OCI-M2 (cell line): Measurements from ENCODE around the gene AKIP1.
"Not testable (repeated sequence)": the region's sequence is repeated elsewhere in the genome, so short reads cannot be mapped to it uniquely, and the experiment has no call there.

Source experiments
- DNase-seq: peaks from one replicate; lab custom pipeline; 2025; ENCODE audit not compliant: unreplicated experiment; lab: John Stamatoyannopoulos, UW

The AKIP1 gene, protein sequence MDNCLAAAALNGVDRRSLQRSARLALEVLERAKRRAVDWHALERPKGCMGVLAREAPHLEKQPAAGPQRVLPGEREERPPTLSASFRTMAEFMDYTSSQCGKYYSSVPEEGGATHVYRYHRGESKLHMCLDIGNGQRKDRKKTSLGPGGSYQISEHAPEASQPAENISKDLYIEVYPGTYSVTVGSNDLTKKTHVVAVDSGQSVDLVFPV

DNA sequence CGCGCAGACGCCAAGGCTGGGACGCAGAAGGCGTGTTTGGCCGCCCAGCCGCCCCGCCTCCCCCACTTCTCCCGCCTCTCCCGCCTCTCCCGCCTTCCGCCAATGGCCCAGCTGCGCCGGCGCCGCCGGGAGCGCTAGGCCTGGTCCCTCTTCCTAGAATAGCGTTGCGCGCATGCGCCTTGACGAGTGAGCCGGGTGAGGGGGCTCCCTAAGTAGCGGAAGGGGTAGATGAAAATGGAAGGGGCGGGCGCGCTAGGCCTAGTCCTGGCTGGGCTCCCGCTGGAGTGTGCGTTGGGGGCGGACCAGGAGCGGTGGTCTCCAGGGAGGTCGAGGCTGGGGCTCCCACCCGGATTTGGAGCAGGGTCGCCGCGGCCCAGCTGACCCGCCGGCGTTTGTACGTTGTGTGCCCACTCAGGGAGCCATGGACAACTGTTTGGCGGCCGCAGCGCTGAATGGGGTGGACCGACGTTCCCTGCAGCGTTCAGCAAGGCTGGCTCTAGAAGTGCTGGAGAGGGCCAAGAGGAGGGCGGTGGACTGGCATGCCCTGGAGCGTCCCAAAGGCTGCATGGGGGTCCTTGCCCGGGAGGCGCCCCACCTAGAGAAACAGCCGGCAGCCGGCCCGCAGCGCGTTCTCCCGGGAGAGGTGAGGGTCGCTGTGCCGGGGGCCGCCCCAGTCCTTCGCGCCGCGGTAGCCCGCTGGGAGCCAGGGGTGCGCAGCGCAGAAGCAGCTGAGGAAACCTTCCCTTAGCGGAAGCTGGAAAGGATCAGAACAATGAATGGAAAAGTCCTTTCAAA lies at the start of gene AKIP1:
Gene AKIP1 (plus strand): TSS at position 161 of the 795 bp plus-strand sequence. CDS start 261 bp downstream, at position 422.
- no peak for DNase-seq

DNA sequence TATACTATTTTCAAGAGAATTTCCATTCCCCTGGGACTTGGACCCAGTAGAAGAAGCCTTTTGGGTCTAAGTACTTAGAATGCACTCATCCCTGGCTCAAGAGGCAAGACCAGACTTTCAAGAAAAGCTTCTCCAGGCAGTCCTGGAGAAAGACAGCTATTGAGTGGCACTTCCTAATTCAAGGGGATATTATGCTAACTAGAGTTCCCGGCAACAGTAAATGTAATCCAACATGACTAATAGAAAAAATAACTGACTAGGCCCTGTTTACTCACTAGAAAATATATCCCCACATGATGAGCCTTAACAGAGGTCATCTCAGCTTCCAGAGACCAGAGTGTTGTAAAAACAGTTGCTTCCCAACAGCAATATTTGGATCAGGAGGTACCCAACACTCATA lies 47.2 kb upstream of the AKIP1 start:
- DNase-seq, result no peak

- DNase-seq, result no peak
Observed at GRCh38 chr11:8865304-8865703, 45.7 kb upstream of the AKIP1 start.

DNA sequence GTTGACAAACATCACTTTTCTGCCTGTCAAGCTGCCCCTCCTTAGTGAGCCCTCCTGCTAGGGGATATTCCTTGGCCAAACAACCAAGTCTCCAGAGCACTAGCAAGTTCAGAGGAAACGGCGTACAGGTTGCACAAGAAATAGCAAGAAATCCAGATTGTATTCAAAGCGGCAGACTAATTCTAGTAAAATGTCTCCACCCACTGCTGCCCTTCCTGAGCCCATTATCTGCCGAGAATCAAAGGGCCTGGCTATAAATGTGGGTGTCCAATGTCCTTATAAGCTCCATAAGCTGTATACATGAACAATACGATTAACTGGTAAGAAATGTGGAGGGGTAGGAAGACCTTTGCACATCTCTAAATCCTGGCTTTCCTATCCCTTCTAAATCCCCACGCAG lies 44.0 kb upstream of the AKIP1 start:
- no peak for DNase-seq

- no peak for DNase-seq
Observed at GRCh38 chr11:8867931-8868631, 42.9 kb upstream of the AKIP1 start.

GRCh38 chr11:8870411-8871170 lies 40.4 kb upstream of the AKIP1 start:
- no peak for DNase-seq

DNA sequence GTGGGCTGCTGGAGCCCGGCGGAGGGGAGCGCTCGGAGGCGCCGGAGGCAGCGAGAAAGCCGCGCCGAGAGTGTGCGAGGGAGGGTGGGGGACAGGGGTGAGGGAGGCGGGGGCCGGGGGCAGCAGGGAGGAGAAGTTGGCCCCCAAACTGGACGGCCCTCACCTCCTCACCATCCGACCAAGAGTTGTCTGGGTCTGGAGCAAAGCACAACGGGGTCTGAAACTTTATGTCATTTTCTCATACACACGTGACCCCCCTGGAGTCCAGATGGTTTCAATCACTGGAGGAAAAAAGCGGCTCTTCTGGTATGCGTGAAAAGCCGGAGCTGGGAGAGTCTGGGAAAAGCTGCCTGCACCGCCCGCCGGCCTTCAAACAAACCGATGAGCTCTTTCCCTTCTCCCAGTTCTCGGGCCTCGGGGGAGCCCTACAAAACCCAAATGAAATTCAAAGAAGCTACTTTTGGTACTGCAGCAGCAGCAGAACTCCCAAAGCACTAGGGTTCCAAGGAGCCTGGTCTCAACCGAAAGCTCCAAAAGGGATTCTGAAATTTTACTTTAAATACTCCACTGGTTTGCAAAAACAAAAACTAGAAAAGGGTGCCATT lies 39.7 kb upstream of the AKIP1 start:
- no peak for DNase-seq

DNA sequence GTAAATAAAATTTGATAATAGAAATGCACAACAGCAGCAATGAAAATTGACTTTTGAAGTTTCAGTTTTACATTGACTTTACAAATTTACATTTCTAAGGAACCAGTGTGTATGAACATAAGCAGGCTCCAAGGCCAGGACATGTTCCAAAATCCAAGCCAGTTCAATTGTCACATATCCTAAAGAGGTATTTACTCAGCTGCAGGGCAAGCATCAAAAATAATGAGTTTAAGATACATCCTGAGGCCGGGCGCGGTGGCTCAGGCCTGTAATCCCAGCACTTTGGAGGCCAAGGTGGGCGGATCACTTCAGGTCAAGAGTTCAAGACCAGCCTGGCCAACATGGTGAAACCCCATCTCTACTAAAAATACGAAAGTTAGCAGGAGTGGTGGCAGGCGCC lies 39.0 kb upstream of the AKIP1 start:
- DNase-seq, result no peak

GRCh38 chr11:8873741-8874405 lies 37.1 kb upstream of the AKIP1 start:
- no peak for DNase-seq

GRCh38 chr11:8878771-8879170 lies 32.2 kb upstream of the AKIP1 start:
- DNase-seq, result no peak

DNA sequence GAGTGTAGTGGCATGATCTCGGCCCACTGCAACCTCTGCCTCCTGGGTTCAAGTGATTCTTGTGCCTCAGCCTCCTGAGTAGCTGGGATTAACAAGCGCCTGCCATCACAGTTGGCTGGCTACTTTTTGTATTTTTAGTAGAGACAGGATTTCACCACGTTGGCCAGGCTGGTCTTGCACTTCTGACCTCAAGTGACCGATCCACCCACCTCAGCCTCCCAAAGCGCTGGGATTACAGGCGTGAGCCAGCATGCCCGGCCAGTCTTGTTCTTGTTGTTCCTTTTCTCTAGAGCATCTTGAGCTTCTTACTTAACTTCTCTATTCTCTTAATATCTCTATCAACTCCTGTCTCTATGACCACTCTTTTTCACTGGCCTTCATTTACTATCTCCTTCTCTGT lies 29.4 kb upstream of the AKIP1 start:
- DNase-seq, result not testable (repeated sequence)

DNA sequence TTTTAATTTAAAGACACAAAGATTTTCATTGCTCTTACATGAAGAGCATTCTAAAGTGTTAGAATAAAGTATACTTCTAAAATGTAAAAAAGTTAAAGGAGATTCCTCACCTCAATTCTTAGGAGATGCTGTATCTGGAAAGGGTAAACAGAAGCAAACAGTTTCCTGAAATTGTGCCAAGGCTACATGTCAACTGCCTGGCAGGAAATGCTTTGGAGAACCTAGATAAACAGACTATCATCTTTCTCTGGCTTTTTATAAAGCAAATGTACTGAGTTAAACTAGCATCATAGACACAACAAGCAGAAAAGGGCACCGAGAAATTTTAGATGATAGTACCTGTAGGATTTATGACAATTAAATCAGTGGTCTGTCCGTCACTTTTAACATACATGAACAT lies 24.7 kb upstream of the AKIP1 start:
- no peak for DNase-seq

DNA sequence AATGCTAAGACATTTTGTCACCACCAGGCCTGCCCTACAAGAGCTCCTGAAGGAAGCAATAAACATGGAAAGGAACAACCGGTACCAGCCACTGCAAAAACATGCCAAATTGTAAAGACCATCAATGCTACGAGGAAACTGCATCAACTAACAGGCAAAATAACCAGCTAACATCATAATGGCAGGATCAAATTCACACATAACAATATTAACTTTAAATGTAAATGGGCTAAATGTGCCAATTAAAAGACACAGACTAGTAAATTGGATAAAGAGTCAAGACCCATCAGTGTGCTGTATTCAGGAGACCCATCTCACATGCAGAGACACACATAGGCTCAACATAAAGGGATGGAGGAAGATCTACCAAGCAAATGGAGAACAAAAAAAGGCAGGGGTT lies 19.8 kb upstream of the AKIP1 start:
- not testable (repeated sequence) for DNase-seq

DNA sequence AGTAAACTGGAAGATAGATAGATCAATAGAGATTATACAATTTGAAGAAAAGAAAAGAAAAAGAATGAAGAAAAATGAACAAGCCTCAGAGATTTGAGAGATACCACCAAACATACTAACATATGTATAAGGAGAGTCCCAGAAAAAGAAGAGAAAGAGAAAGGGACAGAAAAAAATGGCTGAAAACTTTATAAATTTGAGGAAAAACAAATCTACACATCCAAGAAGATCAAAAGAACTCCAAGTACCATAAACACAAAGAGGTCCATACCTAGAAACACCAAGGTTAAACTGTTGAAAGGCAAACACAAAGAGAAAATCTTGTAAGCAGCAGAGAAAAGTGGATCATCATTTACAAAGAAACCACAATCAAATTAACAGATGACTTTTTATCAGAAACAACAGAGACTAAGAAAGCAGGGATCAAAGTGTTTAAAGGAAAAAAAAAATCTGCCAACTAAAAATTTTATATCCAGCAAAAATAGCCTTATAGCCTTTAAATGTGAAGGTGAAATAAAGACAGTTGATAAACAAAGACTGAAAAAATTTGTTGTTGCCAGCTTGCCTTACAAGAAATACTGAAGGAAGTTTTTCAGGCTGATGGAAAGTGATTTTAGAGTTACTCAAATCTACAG lies 11.8 kb upstream of the AKIP1 start:
- DNase-seq, result no peak

DNA sequence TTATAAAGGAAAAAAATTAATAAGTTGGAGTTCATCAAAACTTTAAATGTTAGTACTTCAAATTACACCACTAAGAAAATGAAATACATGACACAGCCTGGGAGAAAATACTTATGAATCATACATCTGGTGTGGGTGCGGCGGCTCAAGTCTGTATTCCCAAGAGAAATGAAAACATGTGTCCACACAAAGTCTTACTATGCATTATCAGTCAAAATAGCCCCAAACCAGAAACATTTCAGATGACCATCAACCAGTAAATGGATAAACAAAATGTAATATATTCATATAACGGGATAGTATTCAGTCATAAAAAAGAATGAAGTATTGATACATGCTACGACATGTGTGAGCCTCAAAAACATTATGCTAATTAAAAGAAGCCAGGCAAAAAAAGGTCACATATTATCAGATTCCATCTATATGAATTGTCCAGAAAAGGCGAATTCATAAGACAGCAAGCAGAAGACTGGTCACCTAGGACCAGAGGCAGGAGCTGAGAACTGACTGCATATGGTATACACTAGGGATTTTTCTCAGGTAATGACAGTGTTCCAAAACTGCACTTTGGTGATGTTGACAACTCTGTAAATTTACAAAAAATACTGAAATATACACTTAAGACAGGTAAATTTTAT lies 5.3 kb upstream of the AKIP1 start:
- DNase-seq, result no peak

- no peak for DNase-seq
Observed at GRCh38 chr11:8907116-8907515, 3.9 kb upstream of the AKIP1 start.

DNA sequence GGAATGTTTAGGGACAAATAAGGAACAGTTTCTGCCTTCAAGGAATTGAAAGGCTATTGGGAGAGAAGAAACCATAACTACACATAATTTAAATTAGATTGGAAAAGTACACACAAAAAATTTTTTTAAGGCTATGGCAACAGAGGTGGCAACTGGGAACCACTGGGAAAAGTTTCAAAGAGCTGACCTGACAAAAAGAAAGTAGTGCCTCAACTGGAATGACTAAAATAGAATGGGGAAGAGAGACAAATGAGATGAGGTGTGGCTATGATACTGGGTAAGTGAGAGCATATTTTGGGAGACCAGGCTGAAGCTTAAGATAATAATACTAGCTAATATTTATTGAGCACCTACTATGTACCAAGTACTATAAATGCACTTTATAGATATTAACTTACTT lies 2.9 kb upstream of the AKIP1 start:
- no peak for DNase-seq

DNA sequence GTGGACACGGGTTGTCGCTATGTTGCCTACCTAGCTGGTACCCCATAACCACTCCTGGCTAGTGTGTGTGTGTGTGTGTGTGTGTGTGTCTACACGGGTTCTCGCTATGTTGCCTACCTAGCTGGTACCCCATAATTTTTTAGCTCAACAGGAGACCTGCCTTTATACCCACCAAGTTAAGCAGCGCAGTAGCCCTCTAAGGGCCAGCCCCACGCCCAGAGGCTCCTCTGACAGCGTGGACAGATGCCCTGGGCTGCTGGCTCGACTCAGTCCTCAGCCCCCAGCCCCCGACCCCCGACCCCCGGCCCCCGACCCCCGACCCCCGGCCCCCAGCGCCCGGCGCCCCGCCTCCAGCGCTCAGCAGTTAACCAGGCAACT lies 351 bp upstream of the AKIP1 start:
- no peak for DNase-seq

DNA sequence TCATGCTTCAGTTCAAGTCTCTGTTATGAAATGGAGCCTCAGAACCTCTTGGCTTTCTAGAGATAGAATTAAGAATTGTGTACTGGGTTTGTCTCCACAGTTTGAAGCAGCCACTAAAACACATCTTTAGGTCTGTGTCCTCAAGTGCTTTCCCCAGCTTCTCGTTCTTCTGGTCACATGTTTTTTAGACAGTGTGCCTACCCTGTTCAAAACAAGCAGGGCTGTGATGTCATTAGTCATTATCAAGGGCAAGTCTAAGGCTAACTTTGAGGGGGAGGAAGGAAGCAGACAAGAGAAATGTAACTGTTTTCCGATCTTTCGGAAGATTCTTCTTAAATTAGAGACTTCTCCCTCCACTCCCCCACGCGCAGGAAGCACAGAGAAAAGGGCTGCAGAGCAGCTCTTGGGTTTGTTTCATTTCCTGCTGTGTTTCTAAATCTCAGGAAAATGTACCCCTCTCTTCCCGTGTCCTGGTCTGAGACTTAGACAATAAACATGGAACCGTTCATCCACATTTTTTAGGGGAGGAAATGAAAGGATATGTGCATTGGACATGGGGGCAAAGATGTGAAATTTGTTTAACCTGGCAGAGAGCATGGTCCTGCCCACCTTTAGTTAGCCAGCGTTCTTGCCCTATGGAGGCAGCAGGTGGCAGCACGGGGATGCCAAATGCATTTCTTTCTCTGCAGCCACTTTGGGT lies 3.1 kb downstream of the AKIP1 start:
- DNase-seq, result no peak
